GM18498 (cell line): ENCODE data around the gene FBXW11.
A peak's percentile ranks its signal among the peaks of the same experiment; 100 is the strongest.

Source experiments
- ATAC-seq: cut with Tn5 transposase; IDR thresholded peaks from one replicate; pipeline ENCODE4 v1.9.1; 2021; ENCODE audit warnings: mild to moderate bottlenecking, moderate library complexity; ENCODE audit not compliant: unreplicated experiment

FBXW11 gene

DNA sequence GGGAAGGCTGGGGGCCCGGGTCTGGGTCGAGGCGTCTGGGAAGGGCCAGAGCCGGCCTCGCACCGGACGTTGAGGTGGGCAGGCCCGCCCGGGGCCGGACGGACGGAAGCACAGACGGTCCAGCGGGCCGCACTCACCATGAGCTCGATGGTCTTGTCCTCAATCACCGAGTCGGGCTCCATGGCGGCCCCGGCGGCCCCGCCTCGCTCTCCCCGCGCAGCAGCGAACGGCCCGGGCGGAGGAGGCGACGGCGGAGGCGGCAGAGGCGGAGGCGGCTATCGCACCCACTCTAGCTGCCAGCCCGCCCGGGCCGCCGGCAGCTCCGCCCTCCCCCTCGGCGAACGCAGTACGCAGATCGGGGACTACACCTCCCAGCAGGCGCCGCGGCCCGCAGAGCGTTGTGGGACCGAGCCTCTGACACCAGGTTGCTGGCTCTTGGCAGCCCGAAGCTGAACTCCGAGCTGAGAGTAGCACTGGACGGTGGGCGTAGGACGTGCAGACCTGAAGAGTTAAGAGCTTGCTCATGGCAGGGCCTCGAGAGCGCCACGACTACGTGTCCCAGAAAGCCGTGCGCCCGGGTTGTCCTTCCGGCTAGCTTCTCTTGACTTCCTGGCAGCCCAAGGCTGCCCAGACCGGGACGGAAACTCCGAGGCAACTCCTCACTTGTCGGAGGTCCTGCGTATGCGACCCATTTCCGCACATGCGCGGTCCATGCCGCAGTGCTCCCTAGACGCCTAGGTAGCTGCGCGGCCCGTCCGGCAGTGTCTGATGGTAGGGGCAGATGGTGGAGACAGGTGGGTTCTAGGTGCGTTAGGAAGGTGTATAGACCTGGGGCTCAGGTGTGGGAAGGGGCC is at the start of gene FBXW11:
Gene FBXW11, minus strand, starts transcription at position 318 of the 854 bp plus-strand sequence. Its CDS starts 136 bp downstream, at position 182.
- peak; percentile 86 for ATAC-seq

GRCh38 chr5:172055996-172056395 is 49.6 kb upstream of the FBXW11 start:
- ATAC-seq, result no peak

DNA sequence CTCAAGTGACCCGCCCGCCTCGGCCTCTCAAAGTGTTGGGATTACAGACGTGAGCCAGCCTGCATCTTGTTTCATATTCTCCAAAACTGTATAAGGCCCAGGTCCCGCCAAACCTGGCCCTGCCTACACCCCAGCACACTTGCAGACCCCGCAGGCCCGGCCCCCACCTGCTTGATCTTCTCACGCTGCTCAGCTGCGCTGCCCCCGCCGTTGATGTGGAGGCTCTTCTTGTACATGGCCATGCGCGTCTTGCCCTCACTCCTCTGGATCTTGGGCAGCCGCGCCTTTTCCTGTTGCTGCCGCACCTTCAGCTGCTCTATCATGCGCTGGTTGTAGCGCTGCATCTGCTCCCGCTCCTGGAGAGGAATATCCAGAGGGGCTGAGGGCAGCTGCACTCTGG is 49.0 kb upstream of the FBXW11 start:
- no peak for ATAC-seq

DNA sequence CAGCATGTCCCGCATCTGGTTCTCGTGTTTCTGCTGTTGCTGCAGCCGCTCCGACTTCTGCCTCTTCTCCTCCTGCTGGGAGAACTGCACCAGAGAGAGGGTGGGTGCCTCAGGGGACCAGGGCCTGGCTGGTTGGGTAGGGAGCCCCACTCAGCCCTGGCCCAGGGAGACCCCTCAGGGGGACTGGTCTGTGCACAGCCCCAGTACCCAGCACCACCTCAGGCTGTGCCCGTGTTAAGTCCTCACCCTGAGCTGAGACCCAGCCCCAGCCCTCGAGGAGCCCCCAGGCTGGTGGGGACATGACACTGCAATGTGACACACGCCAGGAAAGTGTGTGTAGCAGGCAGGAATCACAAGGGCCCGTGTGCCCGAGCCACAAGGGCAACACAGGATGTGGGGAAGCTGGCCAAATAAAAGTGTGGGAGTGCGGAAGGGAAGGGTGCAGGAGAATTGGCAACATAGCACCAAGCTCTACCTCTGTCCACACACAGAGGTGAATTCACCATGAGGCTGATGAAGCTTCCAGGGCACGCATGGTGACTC is 48.2 kb upstream of the FBXW11 start:
- no peak for ATAC-seq

- no peak for ATAC-seq
Observed at GRCh38 chr5:172052450-172053236, 46.2 kb upstream of the FBXW11 start.

DNA sequence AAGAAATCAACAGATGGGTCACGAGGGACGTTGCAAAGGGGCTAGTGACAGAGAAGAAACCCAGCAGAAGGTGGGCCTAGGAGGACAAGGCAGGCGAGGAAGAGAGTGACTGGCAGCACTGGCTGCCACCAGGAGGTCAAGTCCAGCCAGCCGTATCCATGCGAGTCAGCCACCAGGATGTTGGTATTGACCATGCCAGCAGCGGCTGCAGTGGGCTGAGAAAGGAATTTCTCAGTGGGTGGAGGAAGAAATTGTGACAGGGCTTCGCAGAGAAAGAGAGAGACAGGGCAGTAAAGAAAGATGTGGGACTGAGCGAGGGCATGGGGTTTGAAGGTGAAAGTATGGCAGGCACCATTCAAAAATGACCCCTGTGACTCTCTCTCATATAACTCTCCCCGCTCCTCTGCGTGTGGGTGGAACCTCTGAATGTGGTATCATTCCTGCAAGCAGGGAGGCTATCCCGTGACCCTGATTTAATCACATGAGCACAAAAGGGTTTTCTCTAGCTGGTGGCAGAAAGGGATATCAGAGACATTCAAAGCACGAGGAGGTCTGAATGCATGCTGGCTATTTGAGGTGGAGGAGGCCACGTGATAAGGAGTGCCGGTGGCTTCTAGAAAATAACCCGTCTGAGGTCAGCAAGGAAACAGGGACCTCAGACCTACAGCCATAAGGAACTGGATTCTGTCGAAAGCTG is 45.4 kb upstream of the FBXW11 start:
- no peak for ATAC-seq

- no peak for ATAC-seq
Observed at GRCh38 chr5:172050080-172050479, 43.6 kb upstream of the FBXW11 start.

GRCh38 chr5:172049226-172049796 is 42.9 kb upstream of the FBXW11 start:
- ATAC-seq, result no peak

GRCh38 chr5:172048539-172049101 is 42.2 kb upstream of the FBXW11 start:
- no peak for ATAC-seq

DNA sequence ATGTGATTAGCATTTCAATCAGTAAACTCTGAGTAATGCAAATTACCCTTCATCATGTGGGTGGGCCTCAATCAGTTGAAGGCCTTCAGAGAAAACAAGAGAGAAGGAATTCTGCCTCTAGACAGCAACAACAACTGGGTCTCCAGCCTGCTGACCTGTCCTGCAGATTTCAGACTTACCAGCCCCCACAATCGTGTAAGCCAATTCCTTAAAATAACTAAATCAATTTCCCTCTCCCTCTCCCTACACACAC is 41.7 kb upstream of the FBXW11 start:
- ATAC-seq, result no peak

DNA sequence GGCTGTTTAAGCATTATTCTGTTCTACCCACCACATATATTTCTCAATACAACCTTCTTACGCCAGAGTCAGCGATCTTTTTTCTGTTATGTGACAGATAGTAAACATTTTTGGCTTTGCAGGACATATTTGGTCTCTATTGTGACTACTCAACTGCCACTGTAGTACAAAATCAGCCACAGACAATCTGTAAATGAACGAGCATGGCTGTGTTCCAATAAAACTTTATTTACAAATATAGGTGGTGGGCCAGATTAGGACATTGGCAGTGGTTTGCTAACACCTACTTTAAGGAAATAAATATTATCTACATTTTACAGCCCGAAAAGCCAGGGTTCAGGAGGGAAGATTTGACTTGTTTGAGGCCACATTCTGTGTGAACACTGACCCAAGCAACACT is 40.2 kb upstream of the FBXW11 start:
- no peak for ATAC-seq

- ATAC-seq, result no peak
Observed at GRCh38 chr5:172045315-172045632, 38.8 kb upstream of the FBXW11 start.

DNA sequence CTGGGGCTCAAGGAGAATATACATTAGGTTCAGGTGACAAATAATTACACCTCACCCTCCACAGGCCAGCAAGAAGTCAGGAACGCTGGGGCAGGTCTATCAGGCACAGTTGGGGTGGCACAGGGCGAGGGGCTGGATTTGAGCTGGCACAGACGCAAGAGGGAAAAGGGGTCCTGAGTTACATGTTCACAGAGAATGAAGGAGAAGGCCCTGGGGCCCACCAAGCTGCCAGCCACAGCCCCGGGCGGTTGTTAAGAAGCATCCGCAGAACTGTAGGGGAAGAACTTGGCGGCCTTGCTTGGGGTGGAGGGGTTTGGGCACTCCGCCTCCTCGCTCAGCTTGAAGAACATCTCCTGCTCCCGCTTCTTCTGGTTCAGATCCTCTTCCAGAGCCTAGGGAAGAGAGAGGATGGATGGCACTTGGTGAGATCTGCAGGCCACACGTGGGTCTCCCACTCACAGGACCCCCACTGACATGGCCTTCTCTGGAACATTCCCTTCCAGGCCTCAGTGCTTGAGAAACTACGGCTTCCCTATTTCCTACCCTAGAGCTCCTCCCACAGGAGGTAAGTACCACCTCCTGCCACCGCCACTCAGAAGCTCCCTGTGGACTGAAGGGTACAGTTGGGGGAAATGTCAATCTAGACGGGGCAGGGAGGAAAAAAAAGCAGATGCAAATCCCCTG is 38.3 kb upstream of the FBXW11 start:
- no peak for ATAC-seq

- no peak for ATAC-seq
Observed at GRCh38 chr5:172043865-172044264, 37.4 kb upstream of the FBXW11 start.

DNA sequence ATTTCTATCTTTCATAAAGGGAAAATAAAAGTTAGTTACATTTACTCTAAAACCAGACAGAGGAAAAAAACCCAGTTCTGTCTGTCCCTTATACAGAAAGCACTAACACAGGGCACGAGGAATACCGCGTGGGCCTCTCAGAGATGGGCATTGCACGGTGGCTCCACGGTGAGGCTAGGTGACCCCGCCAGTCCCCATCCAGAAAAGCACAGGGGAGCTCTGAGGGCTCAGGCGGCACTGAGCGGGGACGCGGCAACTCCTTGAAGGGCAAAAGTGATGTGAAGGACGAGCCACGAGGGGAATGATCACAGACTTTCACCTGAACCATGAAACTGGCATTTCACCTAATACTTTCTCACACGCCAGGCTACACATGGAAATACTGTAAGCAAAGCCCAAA is 35.7 kb upstream of the FBXW11 start:
- ATAC-seq, result no peak

GRCh38 chr5:172038167-172038566 is 31.7 kb upstream of the FBXW11 start:
- no peak for ATAC-seq

DNA sequence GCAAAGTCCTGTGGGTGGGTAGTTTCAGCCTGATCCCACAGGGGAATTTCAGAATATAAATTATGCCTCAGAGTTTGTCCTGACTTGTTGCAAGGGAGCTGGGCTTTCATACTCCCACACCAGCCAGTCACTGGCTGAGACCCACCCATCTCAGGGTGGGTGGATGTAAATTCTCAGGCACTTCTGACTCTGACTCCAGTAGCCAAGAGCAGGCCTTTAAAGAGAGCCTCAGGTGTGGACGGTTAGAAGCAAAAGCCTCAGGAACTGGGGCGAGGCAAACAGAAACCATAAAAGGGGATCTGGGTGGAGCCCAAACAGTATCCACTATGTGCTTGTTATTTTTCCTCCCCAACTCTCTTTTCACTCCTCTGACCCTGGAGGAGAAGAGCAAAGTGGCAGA is 28.6 kb upstream of the FBXW11 start:
- peak; percentile 77 for ATAC-seq

DNA sequence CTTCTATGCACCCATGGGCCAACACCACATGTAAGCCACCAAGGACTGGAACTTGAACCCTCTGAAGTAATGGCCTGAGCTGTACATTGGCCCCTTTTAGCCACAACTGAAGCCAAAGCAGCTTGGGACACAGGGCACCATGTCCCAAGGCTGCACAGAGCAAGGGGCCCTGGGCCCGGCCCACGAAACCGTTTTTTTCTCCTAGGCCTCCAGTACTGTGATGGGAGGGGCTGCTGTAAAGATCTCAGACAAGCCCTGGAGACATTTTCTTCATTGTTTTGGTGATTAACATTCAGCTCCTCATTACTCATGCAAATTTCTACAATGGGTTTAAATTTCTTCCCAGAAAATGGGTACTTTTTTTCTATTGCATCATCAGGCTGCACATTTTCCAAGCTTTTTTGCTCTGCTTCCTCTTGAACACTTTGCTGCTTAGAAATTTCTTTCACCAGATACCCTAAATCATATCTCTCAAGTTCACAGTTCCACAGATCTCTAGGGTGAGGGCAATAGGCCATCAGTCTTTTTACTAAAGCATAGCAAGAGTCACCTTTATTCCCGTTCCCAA is 25.5 kb upstream of the FBXW11 start:
- no peak for ATAC-seq

- no peak for ATAC-seq
Observed at GRCh38 chr5:172029876-172030275, 23.4 kb upstream of the FBXW11 start.

- no peak for ATAC-seq
Observed at GRCh38 chr5:172028167-172028566, 21.7 kb upstream of the FBXW11 start.
